Duodenal mucosa (tissue), 2 donors: ENCODE results near the gene SAE1.

Source experiments
- H3K27ac ChIP-seq: one replicate; pipeline ENCODE4 v1.7.0; 2013; ENCODE audit warnings: low read depth, low read length
- H3K27me3 ChIP-seq, 2 donors: one replicate each; pipeline ENCODE4 v1.7.0; 2013; ENCODE audit warnings: low read length in 2 of 2, control low read depth in 1 of 2; ENCODE audit not compliant: insufficient read depth in 2 of 2, control insufficient read depth in 1 of 2
- H3K36me3 ChIP-seq, 2 donors: one replicate each; pipeline ENCODE4 v1.7.0; 2013; ENCODE audit warnings: low read length in 2 of 2, control low read depth in 1 of 2; ENCODE audit not compliant: insufficient read depth in 2 of 2, control insufficient read depth in 1 of 2
- H3K4me1 ChIP-seq, 2 donors: one replicate each; pipeline ENCODE4 v1.7.0; 2013; ENCODE audit warnings: low read length in 2 of 2, control low read depth in 1 of 2; ENCODE audit not compliant: insufficient read depth in 2 of 2, control insufficient read depth in 1 of 2
- H3K4me3 ChIP-seq, 2 donors: one replicate each; pipeline ENCODE4 v1.7.0; 2013; ENCODE audit warnings: low read length in 2 of 2, low read depth in 1 of 2
- H3K9ac ChIP-seq, 2 donors: one replicate each; pipeline ENCODE4 v1.7.0; 2013; ENCODE audit warnings: low read length in 2 of 2, low read depth in 1 of 2
- H3K9me3 ChIP-seq, 2 donors: one replicate each; pipeline ENCODE4 v1.7.0; 2013; ENCODE audit warnings: low read length in 2 of 2, control low read depth in 1 of 2; ENCODE audit not compliant: control insufficient read depth in 1 of 2

Gene SAE1

GRCh38 chr19:47183601-47184000 is 53.0 kb downstream of the SAE1 start:
- Histone ChIP-seq H3K36me3 (peaks cover 0 to 23% of the 10 kb centered on the region in 2 donors), H3K9ac (no peak overlapping the region), H3K27ac (no peak overlapping the region), H3K4me1 (peaks cover 8 to 15% of the 10 kb centered on the region in 2 donors), H3K4me3 (no peak overlapping the region), H3K9me3 (no peaks in the 10 kb centered on the region), H3K27me3 (no peaks in the 10 kb centered on the region)

DNA sequence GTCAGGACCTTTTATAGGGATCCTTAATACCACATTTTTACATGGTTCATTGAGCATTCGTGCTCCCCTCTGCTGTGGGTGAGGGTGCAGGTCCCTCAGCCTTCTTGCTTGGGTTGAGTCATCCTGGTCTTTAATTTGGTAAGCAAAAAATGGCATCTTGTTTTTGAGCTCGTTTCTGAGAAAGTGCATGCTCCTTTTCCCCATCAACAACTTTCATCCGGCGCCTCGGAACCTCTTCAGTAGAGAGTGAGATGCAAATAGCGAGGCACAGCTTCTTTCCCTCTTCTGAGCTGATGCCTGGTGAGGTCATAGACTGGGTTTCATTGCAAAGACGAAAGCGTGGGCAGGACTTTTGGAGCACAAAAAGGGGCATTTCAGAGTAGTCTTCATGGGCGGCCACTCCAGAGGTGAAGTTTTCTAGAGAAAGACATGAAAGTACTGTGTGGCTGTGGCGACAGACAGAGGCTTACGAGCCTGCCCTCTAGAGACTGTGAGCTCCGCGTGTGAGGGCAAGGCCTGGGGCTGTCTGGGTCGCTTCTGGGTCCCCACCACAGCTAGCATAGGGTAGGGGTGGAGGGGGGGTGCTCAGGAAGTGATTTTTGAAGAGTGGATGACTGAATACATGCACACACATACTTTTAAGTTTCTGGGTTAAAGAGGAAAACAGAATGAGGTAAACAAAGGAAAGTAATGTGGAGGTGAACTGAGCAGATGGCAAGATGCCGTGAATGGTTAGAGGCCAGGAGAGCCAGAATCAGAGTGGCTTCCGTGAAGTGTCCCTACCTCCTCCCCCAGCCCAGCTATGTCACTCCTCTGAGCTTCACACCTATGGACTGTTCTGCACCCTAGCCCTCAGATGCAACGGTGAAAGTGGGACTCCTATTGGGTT is 56.1 kb downstream of the SAE1 start:
- Histone ChIP-seq H3K9me3 (no peaks in the 10 kb centered on the region), H3K36me3 (peaks cover 0 to 14% of the 10 kb centered on the region in 2 donors), H3K4me1 (peaks cover 27 to 33% of the 10 kb centered on the region in 2 donors), H3K27me3 (no peaks in the 10 kb centered on the region), H3K4me3 (no peak overlapping the region), H3K27ac (no peak overlapping the region), H3K9ac (no peak overlapping the region)

DNA sequence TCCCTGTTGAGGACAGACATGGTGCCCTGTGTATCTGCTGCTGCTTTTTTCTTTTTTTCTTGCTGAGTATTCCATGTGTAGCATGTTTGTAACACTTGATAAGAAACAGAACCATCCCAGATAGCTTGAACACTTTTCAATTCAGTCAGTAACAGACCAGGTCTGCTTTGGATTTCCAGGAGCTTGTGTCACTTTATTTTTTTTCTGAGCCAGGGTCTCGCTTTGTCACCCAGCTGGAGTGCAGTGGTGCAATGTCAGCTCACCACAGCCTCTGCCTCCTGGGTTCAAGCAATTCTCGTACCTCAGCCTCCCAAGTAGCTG is 56.7 kb downstream of the SAE1 start:
- no peaks in the 10 kb centered on the region for H3K27me3 ChIP-seq
- H3K4me1 ChIP-seq = peaks cover 27 to 33% of the 10 kb centered on the region in 2 donors
- no peak overlapping the region for H3K27ac ChIP-seq
- H3K9me3 ChIP-seq = no peaks in the 10 kb centered on the region
- no peak overlapping the region for H3K4me3 ChIP-seq
- peaks cover 0 to 12% of the 10 kb centered on the region in 2 donors for H3K36me3 ChIP-seq
- H3K9ac ChIP-seq = no peak overlapping the region

DNA sequence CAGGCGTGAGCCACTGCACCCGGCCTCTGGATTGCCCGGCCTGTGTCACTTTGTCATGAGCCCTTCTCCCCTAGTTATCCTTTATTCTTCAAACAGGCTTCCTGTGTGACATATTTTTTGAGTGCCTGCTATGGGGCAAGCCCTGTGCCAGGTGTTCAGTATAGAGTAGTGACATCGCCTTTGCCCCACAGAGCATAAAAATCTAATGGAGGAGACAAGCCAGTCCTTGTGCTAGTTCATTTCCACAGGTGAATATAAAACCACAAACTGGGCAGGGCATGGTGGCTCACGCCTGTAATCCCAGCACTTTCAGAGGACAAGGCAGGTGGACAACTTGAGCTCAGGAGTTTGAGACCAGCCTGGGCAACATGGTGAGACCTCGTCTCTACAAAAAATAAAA is 57.2 kb downstream of the SAE1 start:
- Histone ChIP-seq H3K9me3 (no peaks in the 10 kb centered on the region), H3K4me3 (no peak overlapping the region), H3K4me1 (peaks cover 27 to 33% of the 10 kb centered on the region in 2 donors), H3K27me3 (no peaks in the 10 kb centered on the region), H3K36me3 (peaks cover 0 to 8% of the 10 kb centered on the region in 2 donors), H3K9ac (no peak overlapping the region), H3K27ac (no peak overlapping the region)

- peaks cover 27 to 33% of the 10 kb centered on the region in 2 donors for H3K4me1 ChIP-seq
- H3K27ac ChIP-seq = no peak overlapping the region
- H3K9ac ChIP-seq = no peak overlapping the region
Measured at GRCh38 chr19:47188507-47189033, 57.9 kb downstream of the SAE1 start.

DNA sequence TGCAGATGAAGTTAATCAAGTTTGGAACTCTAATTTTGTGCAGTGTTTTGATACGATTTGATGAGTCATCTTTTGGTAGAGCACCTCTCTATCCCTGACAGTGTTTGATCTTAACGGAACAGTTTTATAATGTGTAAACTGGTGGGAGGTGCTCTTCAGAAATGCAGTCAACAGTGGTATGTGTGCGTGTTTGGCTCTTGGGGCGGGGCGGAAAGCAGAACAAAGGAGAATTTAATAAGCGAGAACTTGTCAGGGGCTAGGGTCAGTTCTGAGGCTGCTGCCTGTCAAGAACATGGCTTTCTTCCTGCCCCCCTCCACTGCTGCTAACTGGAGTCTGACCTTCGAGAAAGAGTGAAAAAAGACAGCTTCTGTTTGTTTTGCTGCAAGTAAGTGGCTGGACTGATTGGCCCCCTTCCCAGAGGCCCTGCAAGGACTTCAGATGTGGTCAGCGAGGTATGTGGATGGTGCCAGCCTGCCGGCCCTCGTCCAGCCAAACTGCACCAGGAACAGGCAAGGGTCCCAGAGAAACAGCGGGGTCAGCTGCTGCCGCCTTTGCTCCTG is 59.6 kb downstream of the SAE1 start:
- Histone ChIP-seq H3K4me3 (no peak overlapping the region), H3K9me3 (no peaks in the 10 kb centered on the region), H3K27me3 (no peaks in the 10 kb centered on the region), H3K4me1 (peaks cover 27 to 33% of the 10 kb centered on the region in 2 donors), H3K36me3 (no peaks in the 10 kb centered on the region), H3K9ac (peak overlapping the region in 1 of 2 donors; percentile 21), H3K27ac (no peak overlapping the region)

More at GRCh38 chr19:47188507-47189033, 57.9 kb downstream of the SAE1 start:
- no peak overlapping the region for H3K4me3 ChIP-seq
- peaks cover 0 to 3% of the 10 kb centered on the region in 2 donors for H3K36me3 ChIP-seq
- H3K27me3 ChIP-seq = no peaks in the 10 kb centered on the region
- no peaks in the 10 kb centered on the region for H3K9me3 ChIP-seq

DNA sequence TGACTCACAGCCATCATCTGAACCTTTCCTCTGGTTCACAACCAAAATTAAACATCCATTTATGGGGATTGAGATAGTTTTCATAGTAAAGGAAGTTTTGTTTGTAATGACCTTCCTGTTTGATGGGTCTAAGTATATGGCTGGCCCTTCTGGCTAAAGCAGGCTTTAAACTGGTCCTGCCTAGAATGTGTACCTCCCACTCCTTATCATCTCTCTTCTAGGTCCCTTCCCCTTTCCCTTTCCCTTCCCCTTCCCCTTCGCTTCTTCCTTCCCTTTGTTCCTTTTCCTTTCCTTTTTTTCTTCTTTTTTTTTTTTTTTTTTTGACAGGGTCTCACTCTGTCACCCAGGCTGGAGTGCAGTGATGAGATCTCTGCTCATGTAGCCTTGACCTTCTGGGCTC is 64.8 kb downstream of the SAE1 start:
- Histone ChIP-seq H3K9me3 (no peaks in the 10 kb centered on the region), H3K4me1 (peaks cover 3% of the 10 kb centered on the region in 2 donors), H3K36me3 (peaks cover 0 to 24% of the 10 kb centered on the region in 2 donors), H3K9ac (no peak overlapping the region), H3K4me3 (no peak overlapping the region), H3K27ac (no peak overlapping the region), H3K27me3 (no peaks in the 10 kb centered on the region)

- Histone ChIP-seq H3K4me3 (no peak overlapping the region), H3K4me1 (no peaks in the 10 kb centered on the region), H3K9me3 (no peaks in the 10 kb centered on the region), H3K9ac (no peak overlapping the region), H3K36me3 (peaks cover 0 to 24% of the 10 kb centered on the region in 2 donors), H3K27ac (no peak overlapping the region), H3K27me3 (no peaks in the 10 kb centered on the region)
Measured at GRCh38 chr19:47197141-47197540, 66.5 kb downstream of the SAE1 start.

- no peak overlapping the region for H3K4me3 ChIP-seq
- H3K27me3 ChIP-seq = no peaks in the 10 kb centered on the region
- H3K4me1 ChIP-seq = peaks cover 9 to 10% of the 10 kb centered on the region in 2 donors
- H3K36me3 ChIP-seq = peaks cover 8 to 33% of the 10 kb centered on the region in 2 donors
- H3K9me3 ChIP-seq = no peaks in the 10 kb centered on the region
- H3K27ac ChIP-seq = no peak overlapping the region
- no peak overlapping the region for H3K9ac ChIP-seq
Measured at GRCh38 chr19:47200530-47200929, 69.9 kb downstream of the SAE1 start.

GRCh38 chr19:47203254-47203653 is 72.6 kb downstream of the SAE1 start:
- peaks cover 9 to 10% of the 10 kb centered on the region in 2 donors for H3K4me1 ChIP-seq
- H3K27me3 ChIP-seq = no peaks in the 10 kb centered on the region
- no peak overlapping the region for H3K27ac ChIP-seq
- H3K36me3 ChIP-seq = peaks cover 8 to 47% of the 10 kb centered on the region in 2 donors
- no peak overlapping the region for H3K4me3 ChIP-seq
- H3K9me3 ChIP-seq = no peaks in the 10 kb centered on the region
- H3K9ac ChIP-seq = no peak overlapping the region
